ENCODE results near the gene DDAH2. TPM values are rescaled to one million over a fixed set of nuclear protein-coding genes. Genes with fewer than 3 reads are reported as not detected.
A peak's percentile ranks its signal among the peaks of the same experiment; 100 is the strongest.

DDAH2 gene
- polyA plus RNA-seq, 3 donors from 2014 or later: 58.5 to 112 (median 74.9) TPM

DNA sequence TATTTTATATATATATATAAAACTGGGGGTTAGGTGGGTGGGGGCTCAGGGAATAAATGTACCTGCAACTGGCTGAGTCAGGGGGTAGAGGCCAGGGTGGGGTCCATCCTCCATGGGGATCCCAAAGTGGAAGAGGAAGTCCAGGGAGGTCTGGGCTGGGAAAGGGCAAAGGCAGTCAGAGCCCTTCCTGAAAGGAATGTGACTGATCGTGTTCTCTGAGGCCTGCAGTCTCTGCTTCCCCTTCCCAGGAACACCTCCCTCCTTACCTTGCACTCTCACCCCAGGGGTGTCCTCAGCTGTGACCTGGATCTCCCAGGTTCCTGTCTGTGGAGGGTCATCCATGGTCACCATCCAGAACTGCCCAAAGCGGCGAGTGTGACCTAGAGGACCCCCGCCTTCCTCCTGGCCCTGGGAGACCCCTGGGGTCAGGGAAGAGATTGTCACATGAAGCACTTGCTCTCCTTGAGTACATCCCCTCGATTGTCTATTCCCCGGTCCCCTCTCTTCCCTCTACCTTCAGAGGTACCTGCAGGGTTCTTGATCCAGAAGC lies 38.1 kb upstream of the DDAH2 start:
- Mint-ChIP-seq H3K9me3 (no peaks in the 10 kb centered on the region), H3K27me3 (ENCODE audit: low read depth in 3 of 3) (peaks cover 0 to 1% (median 0%) of the 10 kb centered on the region in 3 donors), H3K36me3 (peaks cover 0 to 3% (median 3%) of the 10 kb centered on the region in 3 donors), H3K27ac (no peak overlapping the region), H3K4me3 (no peak overlapping the region), H3K4me1 (peaks cover 14 to 17% of the 10 kb centered on the region in 2 donors)
- no peak for DNase-seq

DNA sequence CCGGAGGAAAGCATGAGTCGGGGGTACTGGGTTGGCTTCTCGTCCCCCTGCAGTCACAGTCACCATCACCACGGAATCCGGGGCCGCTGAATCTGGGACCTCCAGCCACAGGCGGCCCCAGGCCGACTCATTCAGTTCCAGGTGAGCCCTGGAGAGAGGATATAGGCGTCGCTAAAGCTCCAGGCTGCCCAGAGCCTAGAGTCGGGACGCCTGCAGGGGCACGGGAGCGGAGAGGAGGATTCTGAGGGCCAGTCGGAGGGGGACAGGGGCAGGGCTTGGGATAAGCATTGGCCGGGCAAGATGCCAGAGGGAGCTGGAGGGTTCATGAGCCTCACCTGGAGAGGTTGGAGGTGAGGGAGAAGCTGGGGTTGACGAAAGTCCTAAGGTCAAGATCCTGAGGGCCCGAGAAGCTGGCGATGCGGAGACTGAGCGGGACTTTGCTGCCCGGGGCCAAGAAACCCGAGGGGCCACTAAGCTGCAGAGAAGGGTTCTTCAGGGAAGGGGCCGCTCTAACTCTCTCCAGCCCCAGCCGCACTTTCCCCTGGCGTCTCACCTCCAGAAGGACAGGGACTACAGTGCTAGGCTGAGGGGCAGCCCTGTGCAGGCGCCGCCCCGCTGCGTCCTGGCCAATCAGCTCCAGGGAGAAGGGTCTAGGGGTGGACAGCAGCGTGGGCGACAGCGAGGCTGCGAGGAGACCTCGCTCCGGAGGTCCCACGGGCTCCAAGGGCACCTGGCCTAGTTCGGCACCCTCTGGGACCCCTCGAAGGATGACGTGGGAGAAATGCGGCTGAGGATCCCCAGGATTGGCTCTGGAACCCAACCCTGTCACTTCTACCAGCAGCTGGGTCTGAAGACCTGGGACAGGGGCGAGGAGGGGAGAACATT lies 37.1 kb upstream of the DDAH2 start:
- Mint-ChIP-seq H3K4me1 (peaks cover 9 to 10% of the 10 kb centered on the region in 2 donors), H3K27me3 (ENCODE audit: low read depth in 3 of 3) (peaks cover 0 to 1% (median 0%) of the 10 kb centered on the region in 3 donors), H3K9me3 (no peaks in the 10 kb centered on the region), H3K36me3 (peaks cover 0 to 8% (median 3%) of the 10 kb centered on the region in 3 donors), H3K27ac (no peak overlapping the region), H3K4me3 (no peak overlapping the region)
- no peak for DNase-seq

DNA sequence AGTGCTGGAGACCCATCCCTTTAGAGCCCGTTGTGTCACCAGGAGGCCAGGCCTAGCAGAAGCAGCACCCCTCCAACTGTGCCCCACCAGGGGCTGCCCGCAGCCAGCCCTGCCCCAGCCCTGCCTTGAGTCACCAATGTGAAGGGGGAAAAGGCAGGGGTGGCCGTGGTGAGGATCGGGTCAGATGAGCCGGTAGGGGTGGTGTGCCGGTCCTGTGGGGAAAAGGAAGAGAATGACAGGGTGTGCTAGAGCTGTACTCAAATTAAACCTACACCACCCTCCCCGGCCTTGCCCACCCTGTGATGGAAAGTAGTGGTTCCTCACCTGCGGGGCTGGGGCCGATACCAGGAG lies 36.4 kb upstream of the DDAH2 start:
- Mint-ChIP-seq H3K27me3 (ENCODE audit: low read depth in 3 of 3) (peaks cover 0 to 1% (median 0%) of the 10 kb centered on the region in 3 donors), H3K4me3 (no peak overlapping the region), H3K27ac (no peak overlapping the region), H3K36me3 (peaks cover 5 to 14% (median 8%) of the 10 kb centered on the region in 3 donors), H3K4me1 (peaks cover 7 to 8% of the 10 kb centered on the region in 2 donors), H3K9me3 (no peaks in the 10 kb centered on the region)
- no peak for DNase-seq

DNA sequence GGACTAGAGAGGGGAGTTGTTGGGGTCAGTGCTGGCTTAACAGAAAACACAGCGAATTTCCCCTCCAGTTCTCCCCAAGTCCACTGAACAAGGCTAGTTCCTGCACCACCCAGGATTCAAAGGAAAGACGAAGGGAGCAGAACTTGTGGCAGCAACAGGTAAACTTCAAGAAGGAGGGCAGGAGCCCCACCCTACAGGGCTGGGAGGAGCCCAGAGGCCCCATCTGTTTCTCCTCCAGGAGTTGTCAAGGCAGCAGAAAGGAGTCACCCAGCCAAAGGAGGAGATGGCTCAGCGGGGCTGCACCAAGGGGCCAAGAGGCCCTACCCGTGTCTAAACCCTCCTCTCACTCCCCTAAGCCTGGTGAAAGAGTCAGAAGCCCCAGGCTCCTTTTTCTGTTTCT lies 35.1 kb upstream of the DDAH2 start:
- Mint-ChIP-seq H3K27me3 (ENCODE audit: low read depth in 3 of 3) (peaks cover 0 to 1% (median 0%) of the 10 kb centered on the region in 3 donors), H3K9me3 (no peaks in the 10 kb centered on the region), H3K27ac (peak overlapping the region in 1 of 6 donors; percentile 55), H3K36me3 (peaks cover 12 to 24% (median 13%) of the 10 kb centered on the region in 3 donors), H3K4me3 (no peak overlapping the region), H3K4me1 (peaks cover 0 to 1% of the 10 kb centered on the region in 2 donors)
- no peak for DNase-seq

DNA sequence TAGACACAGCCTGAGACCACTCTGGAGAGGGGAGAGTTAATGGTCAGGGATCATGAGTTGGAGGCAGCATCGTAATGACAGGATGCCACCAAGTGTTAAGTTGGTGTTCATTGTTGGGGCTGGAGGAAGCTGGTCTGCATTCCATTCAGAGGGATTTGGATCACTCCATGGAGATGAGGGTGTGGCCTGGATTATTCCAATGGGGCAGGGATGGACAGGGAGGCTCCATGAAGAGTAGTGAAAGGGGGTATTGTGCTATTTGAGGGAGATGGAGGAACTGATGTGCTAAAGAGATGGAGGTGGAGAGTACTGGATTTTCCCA lies 34.5 kb upstream of the DDAH2 start:
- Mint-ChIP-seq H3K27me3 (ENCODE audit: low read depth in 3 of 3) (peaks cover 0 to 1% (median 0%) of the 10 kb centered on the region in 3 donors), H3K27ac (peak overlapping the region in 1 of 6 donors; percentile 82), H3K4me3 (no peak overlapping the region), H3K36me3 (peaks cover 12 to 30% (median 16%) of the 10 kb centered on the region in 3 donors), H3K4me1 (no peaks in the 10 kb centered on the region), H3K9me3 (no peaks in the 10 kb centered on the region)
- DNase-seq: no peak

DNA sequence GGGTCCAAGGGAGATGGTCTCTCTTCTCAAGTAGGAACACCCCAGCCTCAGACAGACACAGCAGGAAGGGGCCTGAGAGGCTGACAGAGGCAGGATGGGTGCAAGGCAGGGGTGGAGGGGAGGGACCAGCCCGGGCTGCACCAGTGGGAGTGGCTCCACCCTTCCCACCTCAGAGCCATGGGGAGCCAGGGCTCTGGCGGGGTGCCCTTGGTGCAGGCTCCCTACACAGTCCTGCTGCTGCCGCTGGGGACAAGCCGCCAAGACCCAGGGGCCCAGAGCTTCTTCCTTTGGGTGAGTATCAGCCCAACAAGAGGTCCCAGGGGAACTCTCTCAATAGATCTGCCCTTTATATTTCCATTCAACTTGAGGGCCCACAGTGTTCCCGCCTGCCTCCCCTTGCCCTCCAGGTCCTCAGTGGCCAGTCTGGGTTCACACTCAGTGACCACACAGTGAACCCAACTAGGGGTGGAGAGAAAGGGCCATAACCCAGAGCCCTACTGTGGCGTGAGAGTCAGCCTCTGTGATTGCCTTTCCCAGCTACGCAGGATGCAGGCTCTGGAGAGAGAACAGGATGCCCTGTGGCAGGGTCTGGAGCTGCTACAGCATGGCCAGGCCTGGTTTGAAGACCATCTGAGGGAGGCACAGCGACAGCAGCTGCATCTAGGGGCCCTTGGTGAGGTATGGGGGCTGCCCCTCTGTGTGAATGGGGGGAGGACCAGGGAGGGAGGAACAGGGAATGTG lies 33.9 kb upstream of the DDAH2 start:
- no peak overlapping the region for H3K4me3 Mint-ChIP-seq
- H3K36me3 Mint-ChIP-seq: peaks cover 12 to 30% (median 16%) of the 10 kb centered on the region in 3 donors
- no peaks in the 10 kb centered on the region for H3K9me3 Mint-ChIP-seq
- no peak overlapping the region for H3K27ac Mint-ChIP-seq
- H3K27me3 Mint-ChIP-seq (ENCODE audit: low read depth in 3 of 3): peaks cover 0 to 1% (median under 1%) of the 10 kb centered on the region in 3 donors
- no peaks in the 10 kb centered on the region for H3K4me1 Mint-ChIP-seq
- no peak for DNase-seq

DNA sequence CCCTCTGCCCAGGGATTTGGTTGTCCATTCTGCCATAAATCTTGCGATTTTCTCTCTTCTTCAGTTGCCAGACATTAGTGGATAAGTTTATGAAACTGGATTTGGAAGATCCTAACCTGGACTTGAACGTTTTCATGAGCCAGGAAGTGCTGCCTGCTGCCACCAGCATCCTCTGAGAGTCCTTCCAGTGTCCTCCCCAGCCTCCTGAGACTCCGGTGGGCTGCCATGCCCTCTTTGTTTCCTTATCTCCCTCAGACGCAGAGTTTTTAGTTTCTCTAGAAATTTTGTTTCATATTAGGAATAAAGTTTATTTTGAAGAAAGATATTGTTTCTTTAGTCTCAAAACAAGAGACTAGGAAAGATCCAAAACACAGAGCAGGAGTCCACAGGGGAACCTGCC lies 33.3 kb upstream of the DDAH2 start, which contains the start of gene SAPCD1:
SAPCD1 (plus strand) TSS at position 301 of the 400 bp plus-strand sequence. CDS start 399 bp downstream, outside the sequence.
- Mint-ChIP-seq H3K4me1 (no peaks in the 10 kb centered on the region), H3K27ac (peak within 1 kb of the TSS in 1 of 6 donors; percentile 45), H3K36me3 (peaks cover 12 to 30% (median 16%) of the 10 kb centered on the region in 3 donors), H3K9me3 (no peaks in the 10 kb centered on the region), H3K4me3 (no peak within 1 kb of the TSS), H3K27me3 (ENCODE audit: low read depth in 3 of 3) (peaks cover 0 to 2% (median 1%) of the 10 kb centered on the region in 3 donors)
- DNase-seq: no peak

DNA sequence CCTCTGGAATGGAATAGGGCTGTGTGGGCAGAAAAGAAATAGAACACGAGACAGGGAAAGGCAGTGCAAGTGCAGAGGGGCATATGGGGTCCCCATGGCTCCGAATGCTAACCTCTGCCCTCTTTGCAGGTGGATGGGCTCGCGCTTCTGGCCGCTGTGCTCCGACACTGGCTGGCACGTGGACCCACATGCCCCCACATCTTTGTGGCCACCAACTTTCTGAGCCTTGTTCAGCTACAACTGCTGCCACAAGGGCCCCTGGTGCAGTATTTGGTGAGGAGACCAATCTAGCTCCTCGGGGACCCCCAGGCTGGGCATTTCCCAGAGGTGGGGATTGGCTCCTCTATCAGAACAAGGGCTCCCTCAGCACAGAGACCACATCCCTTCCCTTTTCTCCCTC lies 32.2 kb upstream of the DDAH2 start:
- peaks cover 0 to 2% (median 0%) of the 10 kb centered on the region in 3 donors for H3K27me3 Mint-ChIP-seq (ENCODE audit: low read depth in 3 of 3)
- no peaks in the 10 kb centered on the region for H3K9me3 Mint-ChIP-seq
- DNase-seq: no peak
- no peak overlapping the region for H3K27ac Mint-ChIP-seq
- no peaks in the 10 kb centered on the region for H3K4me1 Mint-ChIP-seq
- peaks cover 12 to 30% (median 16%) of the 10 kb centered on the region in 3 donors for H3K36me3 Mint-ChIP-seq
- H3K4me3 Mint-ChIP-seq: no peak overlapping the region

DNA sequence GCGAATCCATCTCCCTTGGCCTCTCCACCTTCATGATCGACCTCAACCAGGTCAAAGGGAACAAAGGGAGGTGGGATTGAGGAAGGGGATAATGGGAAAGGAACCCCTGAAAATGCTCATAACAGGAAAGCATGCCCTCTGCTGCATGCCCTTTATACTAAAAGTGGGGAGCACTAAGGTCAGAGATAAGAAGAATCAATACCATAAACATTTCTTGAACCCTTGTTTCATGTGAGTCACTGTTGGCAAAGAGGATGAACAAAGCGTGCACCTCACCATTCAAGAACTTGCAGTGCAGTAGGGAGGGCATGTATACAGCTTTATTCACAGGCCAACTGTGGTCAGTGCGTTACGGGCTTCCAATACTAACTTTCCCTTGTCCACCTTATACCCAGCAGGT lies 31.7 kb upstream of the DDAH2 start:
- no peaks in the 10 kb centered on the region for H3K9me3 Mint-ChIP-seq
- H3K36me3 Mint-ChIP-seq: peaks cover 12 to 30% (median 16%) of the 10 kb centered on the region in 3 donors
- DNase-seq: no peak
- no peaks in the 10 kb centered on the region for H3K4me1 Mint-ChIP-seq
- peaks cover 0 to 2% (median 0%) of the 10 kb centered on the region in 3 donors for H3K27me3 Mint-ChIP-seq (ENCODE audit: low read depth in 3 of 3)
- no peak overlapping the region for H3K4me3 Mint-ChIP-seq
- H3K27ac Mint-ChIP-seq: no peak overlapping the region

DNA sequence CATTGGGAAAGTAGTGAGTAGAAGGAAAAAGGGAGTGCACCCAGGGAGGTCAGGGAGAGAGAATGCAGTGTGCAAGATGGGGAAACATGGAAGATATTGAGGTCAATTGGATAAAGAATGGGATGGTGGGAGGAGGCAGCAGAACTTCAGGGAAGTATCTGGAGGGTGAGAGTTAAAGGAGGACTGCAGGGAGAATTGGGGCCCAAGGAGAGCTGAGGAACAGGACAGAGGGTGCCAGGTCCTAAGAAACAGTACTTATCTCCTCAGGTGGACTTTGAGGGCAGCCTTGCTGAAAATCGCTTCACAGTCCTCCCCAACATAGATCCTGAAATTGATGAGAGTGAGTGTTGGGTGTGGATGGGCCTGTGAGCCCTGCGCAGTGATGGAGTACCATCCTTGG lies 29.2 kb upstream of the DDAH2 start:
- Mint-ChIP-seq H3K4me3 (no peak overlapping the region), H3K4me1 (no peaks in the 10 kb centered on the region), H3K36me3 (peaks cover 12 to 30% (median 16%) of the 10 kb centered on the region in 3 donors), H3K27ac (no peak overlapping the region), H3K9me3 (no peaks in the 10 kb centered on the region), H3K27me3 (ENCODE audit: low read depth in 3 of 3) (peaks cover 0 to 5% (median 0%) of the 10 kb centered on the region in 3 donors)
- no peak for DNase-seq

DNA sequence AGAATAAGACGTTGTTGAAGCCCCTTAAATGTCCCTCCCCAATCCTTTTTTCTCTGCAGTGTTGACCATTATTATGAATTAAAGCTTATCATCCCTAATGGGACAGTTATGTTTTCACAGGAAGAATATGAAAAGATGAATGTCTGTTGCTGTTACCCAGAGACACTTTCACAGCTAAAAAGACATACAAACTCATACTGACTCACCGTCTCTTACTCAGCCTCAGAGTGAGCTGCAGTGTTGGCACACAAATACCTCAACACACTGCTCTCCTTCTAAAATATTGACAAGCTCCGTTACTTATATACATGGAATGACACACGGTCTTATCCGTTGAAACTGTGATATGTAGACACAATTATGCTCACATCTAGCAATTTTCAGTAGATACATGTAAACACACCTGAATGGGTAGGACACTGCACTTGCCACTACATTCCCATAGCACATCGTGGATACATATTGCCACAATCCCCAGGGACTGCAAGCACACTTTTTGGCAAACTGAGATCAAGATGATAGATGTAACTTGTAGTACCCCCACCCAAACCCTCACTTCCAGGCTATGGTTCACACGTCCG lies 23.7 kb upstream of the DDAH2 start:
- DNase-seq: no peak
- Mint-ChIP-seq H3K4me3 (no peak overlapping the region), H3K4me1 (no peaks in the 10 kb centered on the region), H3K9me3 (no peaks in the 10 kb centered on the region), H3K27ac (peak overlapping the region in 1 of 6 donors; percentile 1), H3K36me3 (peaks cover 0 to 3% (median 0%) of the 10 kb centered on the region in 3 donors), H3K27me3 (ENCODE audit: low read depth in 3 of 3) (peaks cover 0 to 2% (median 0%) of the 10 kb centered on the region in 3 donors)

DNA sequence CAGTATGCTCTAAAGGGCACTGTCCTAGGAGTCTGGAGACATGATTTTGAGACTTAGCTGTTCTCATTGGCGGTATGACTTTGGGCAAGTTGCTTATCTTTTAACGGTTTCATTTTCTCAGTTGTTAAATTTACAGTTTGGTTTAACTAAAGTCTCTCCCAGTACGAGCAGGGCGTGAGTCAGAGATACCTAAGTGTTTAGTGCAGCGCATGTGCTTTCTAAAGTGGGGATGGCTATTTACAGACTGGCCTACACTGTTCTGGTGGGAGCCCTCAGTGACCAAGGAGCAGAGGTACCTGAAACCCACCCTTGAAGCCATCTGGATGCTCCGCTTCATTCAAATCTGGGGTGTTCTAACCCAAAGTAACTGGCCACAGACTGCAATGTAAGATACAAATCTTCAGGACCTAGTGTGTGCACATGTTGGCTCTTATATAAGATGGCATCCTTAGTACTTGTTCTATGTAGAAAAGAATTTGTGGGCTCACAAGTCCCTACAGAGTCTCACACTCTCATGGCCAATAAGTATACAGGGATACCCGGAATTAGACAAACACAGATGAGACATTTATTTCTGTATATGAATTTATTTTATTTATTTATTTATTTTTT lies 21.4 kb upstream of the DDAH2 start:
- DNase-seq: no peak
- Mint-ChIP-seq H3K27me3 (ENCODE audit: low read depth in 3 of 3) (peaks cover 0 to 2% (median 1%) of the 10 kb centered on the region in 3 donors), H3K9me3 (no peaks in the 10 kb centered on the region), H3K36me3 (peaks cover 5 to 9% (median 5%) of the 10 kb centered on the region in 3 donors), H3K4me3 (no peak overlapping the region), H3K27ac (no peak overlapping the region), H3K4me1 (no peaks in the 10 kb centered on the region)
